Raji (cell line): ENCODE results near the gene ANKRD36C.
A peak's percentile ranks its signal among the peaks of the same experiment; 100 is the strongest.
"Not testable (repeated sequence)": the region's sequence is repeated elsewhere in the genome, so short reads cannot be mapped to it uniquely, and the experiment has no call there.

ENCODE experiments used
- POLR2A ChIP-seq: IDR thresholded peaks from 2 replicates; pipeline ENCODE4 v1.6.1; 2011; ENCODE audit warnings: low read depth, low read length, control low read depth; ENCODE audit not compliant: insufficient read depth

Gene ANKRD36C

GRCh38 chr2:95991351-95992094 lies at the start of gene ANKRD36C:
TSS of gene ANKRD36C (minus strand) at chr2:95991824. CDS start at chr2:95991708, 116 bp downstream.
- peak; percentile 55; the same call in 1 of the 2 replicates for TF ChIP-seq POLR2A

GRCh38 chr2:96034792-96035191 lies 43.2 kb upstream of the ANKRD36C start, which contains the start of gene GPAT2:
TSS of gene GPAT2 (minus strand) at chr2:96034916. CDS start at chr2:96032359, 2,557 bp downstream.
- not testable (repeated sequence) for TF ChIP-seq POLR2A

GRCh38 chr2:96025194-96025492 lies 33.5 kb upstream of the ANKRD36C start:
- no peak for TF ChIP-seq POLR2A

GRCh38 chr2:96024336-96025193 lies 32.9 kb upstream of the ANKRD36C start:
- TF ChIP-seq POLR2A: no peak

- TF ChIP-seq POLR2A: peak; percentile 16; the same call in 1 of the 2 replicates
Observed at GRCh38 chr2:95992520-95993272, 1.1 kb upstream of the ANKRD36C start.

- TF ChIP-seq POLR2A: peak; percentile 40
Observed at GRCh38 chr2:95992102-95992501, 478 bp upstream of the ANKRD36C start.

GRCh38 chr2:95836151-95836550 lies 155.5 kb downstream of the ANKRD36C start:
- TF ChIP-seq POLR2A: no peak

- TF ChIP-seq POLR2A: no peak
Observed at GRCh38 chr2:95799892-95800291, 191.7 kb downstream of the ANKRD36C start.
